ENCODE measurements around the gene DIPK1B.

GRCh38 chr9:136679431-136679941 is 32.9 kb upstream of the DIPK1B start:
- no peak for TF ChIP-seq CTCF (IDR thresholded peaks at IDR 0.05)
- TF ChIP-seq POLR2A (IDR thresholded peaks at IDR 0.05) = no peak
